ENCODE results near the gene SGPL1. TPM values are rescaled to one million over a fixed set of nuclear protein-coding genes. Genes with fewer than 3 reads are reported as not detected.

Gene SGPL1
- total RNA-seq, 2 donors from 2014 or later = 27.4 to 40.5 TPM

Other genes starting within 250 kb of the SGPL1 start
- gene PRF1, start 213.2 kb upstream of the SGPL1 start, total RNA-seq = 1,000 to 10,000 TPM in 1 of 2 donors, 100 to 1,000 TPM in 1; 497 to 1,157 TPM
- under 1 TPM; 0.07 to 0.61 TPM for gene ADAMTS14, start 143.4 kb upstream of the SGPL1 start, total RNA-seq
- gene TBATA, start 30.6 kb upstream of the SGPL1 start, total RNA-seq = not detected
- 10 to 100 TPM; 32.6 to 44.9 TPM for gene PCBD1, start 72.6 kb downstream of the SGPL1 start, total RNA-seq

Data from natural killer cell treated with Interleukin-12 subunit alpha and Interleukin-12 subunit beta and Interleukin-15 and Interleukin-18, amount 100 ng/mL, for 72 hours (primary cell).